Neural cell (in vitro differentiated cells): Measurements from ENCODE around the gene HS6ST2. TPM values are rescaled to one million over a fixed set of nuclear protein-coding genes. Genes with fewer than 3 reads are reported as not detected.

Experiments used
- H2AFZ ChIP-seq: fragments of 200-600, 300-800 bp; sonication (generic), shearing (Covaris generic); 2 replicates; pipeline ENCODE4 v1.6.0; 2014; ENCODE audit warnings: low read depth, mild to moderate bottlenecking, antibody characterized with exemption, low read length, moderate library complexity
- H3F3A ChIP-seq: fragments of 200-600 bp; shearing (Covaris generic); 2 replicates; pipeline ENCODE4 v1.6.1; 2016; ENCODE audit warnings: mild to moderate bottlenecking, moderate library complexity, mixed read lengths, antibody characterized with exemption, low read length; ENCODE audit not compliant: insufficient read depth, poor library complexity, severe bottlenecking
- H3K27ac ChIP-seq: fragments of 200-600, 300-800 bp; sonication (generic), shearing (Covaris generic); 2 replicates; pipeline ENCODE4 v1.5.1; 2014; ENCODE audit warnings: mild to moderate bottlenecking, low read length, moderate library complexity
- H3K27me3 ChIP-seq: fragments of 300-800, 200-600 bp; sonication (generic), shearing (Covaris generic); 2 replicates; pipeline ENCODE4 v1.6.0; 2014; ENCODE audit warnings: mild to moderate bottlenecking, low read depth, low read length, moderate library complexity; ENCODE audit not compliant: insufficient read depth
- H3K36me3 ChIP-seq: fragments of 300-800, 200-600 bp; sonication (generic), shearing (Covaris generic); 2 replicates; pipeline ENCODE4 v1.5.1; 2014; ENCODE audit warnings: mild to moderate bottlenecking, antibody characterized with exemption, low read length, moderate library complexity; ENCODE audit not compliant: insufficient read depth
- H3K4me2 ChIP-seq: fragments of 300-800, 200-600 bp; sonication (generic), shearing (Covaris generic); 2 replicates; pipeline ENCODE4 v1.6.0; 2014; ENCODE audit warnings: mild to moderate bottlenecking, low read length
- H3K4me3 ChIP-seq: fragments of 300-800, 200-600 bp; sonication (generic), shearing (Covaris generic); 2 replicates; pipeline ENCODE4 v1.5.1; 2014; ENCODE audit warnings: mild to moderate bottlenecking, low read length, moderate library complexity
- H3K79me2 ChIP-seq: fragments of 200-600 bp; shearing (Covaris generic); replicated peaks from 2 replicates; pipeline ENCODE4 v1.6.0; 2014; ENCODE audit warnings: mild to moderate bottlenecking, low read length, moderate library complexity; ENCODE audit not compliant: insufficient read depth
- H3K9ac ChIP-seq: fragments of 300-800, 200-600 bp; sonication (generic), shearing (Covaris generic); 2 replicates; pipeline ENCODE4 v1.6.1; 2016; ENCODE audit warnings: mild to moderate bottlenecking, low read length, mixed read lengths
- H3K9me2 ChIP-seq: fragments of 200-600 bp; shearing (Covaris generic); 2 replicates; pipeline ENCODE4 v1.6.1; 2016; ENCODE audit warnings: mild to moderate bottlenecking, low read length, mixed read lengths; ENCODE audit not compliant: insufficient read depth
- H3K9me3 ChIP-seq: fragments of 200-600, 300-800 bp; sonication (generic), shearing (Covaris generic); 2 replicates; pipeline ENCODE4 v1.6.1; 2016; ENCODE audit warnings: mild to moderate bottlenecking, mixed run types, low read length, moderate library complexity, mixed read lengths
- H4K20me1 ChIP-seq: fragments of 200-600 bp; shearing (Covaris generic); 2 replicates; pipeline ENCODE4 v1.6.1; 2016; ENCODE audit warnings: mild to moderate bottlenecking, mixed run types; ENCODE audit not compliant: insufficient read depth
- CTCF ChIP-seq: fragments of 450-650 bp; IDR thresholded peaks from 2 replicates; pipeline ENCODE4 v1.5.1; 2014; ENCODE audit warnings: antibody characterized with exemption, mild to moderate bottlenecking, moderate library complexity; ENCODE audit not compliant: poor library complexity, severe bottlenecking
- EP300 ChIP-seq: fragments of 450-650 bp; conservative IDR thresholded peaks from 2 replicates; pipeline ENCODE4 v1.6.1; 2014; ENCODE audit warnings: antibody characterized with exemption, mild to moderate bottlenecking, moderate library complexity; ENCODE audit not compliant: poor library complexity, severe bottlenecking
- EZH2 ChIP-seq: fragments of 200-600, 300-800 bp; shearing (Covaris generic), sonication (generic); IDR thresholded peaks from 2 replicates; pipeline ENCODE4 v1.6.1; 2014; ENCODE audit warnings: antibody characterized with exemption, low read length, borderline replicate concordance, mild to moderate bottlenecking; ENCODE audit not compliant: insufficient read depth, poor library complexity, severe bottlenecking
- MXI1 ChIP-seq: fragments of 450-650 bp; conservative IDR thresholded peaks from 2 replicates; pipeline ENCODE4 v1.6.1; 2014; ENCODE audit warnings: antibody characterized with exemption, mild to moderate bottlenecking; ENCODE audit not compliant: poor library complexity, severe bottlenecking
- POLR2AphosphoS5 ChIP-seq: IDR thresholded peaks from 2 replicates; pipeline ENCODE4 v1.6.1; 2012
- RAD21 ChIP-seq: fragments of 450-650 bp; conservative IDR thresholded peaks from 2 replicates; pipeline ENCODE4 v1.6.1; 2014; ENCODE audit warnings: antibody characterized with exemption, mild to moderate bottlenecking, moderate library complexity
- SMC3 ChIP-seq: fragments of 450-650 bp; conservative IDR thresholded peaks from 2 replicates; pipeline ENCODE4 v1.6.1; 2014; ENCODE audit warnings: antibody characterized with exemption, mild to moderate bottlenecking, moderate library complexity; ENCODE audit not compliant: poor library complexity
- TAF1 ChIP-seq: IDR thresholded peaks from 2 replicates; pipeline ENCODE4 v1.6.1; 2012; ENCODE audit warnings: low read depth
- polyA plus RNA-seq: library from polyadenylated mRNA; depleted of rRNA; stranded (reverse); fragments of >200 nt; gene quantifications from 2 replicates; pipeline ENCODE4 v1.2.3, GENCODE V29; 2014
- TF ChIP-seq, protein P1 (sequence below): IDR thresholded peaks from 2 replicates; pipeline ENCODE4 v1.6.1; 2012; ENCODE audit warnings: borderline replicate concordance

The HS6ST2 gene
- polyA plus RNA-seq, 1 donor from 2014 or later = 43.0 TPM

DNA sequence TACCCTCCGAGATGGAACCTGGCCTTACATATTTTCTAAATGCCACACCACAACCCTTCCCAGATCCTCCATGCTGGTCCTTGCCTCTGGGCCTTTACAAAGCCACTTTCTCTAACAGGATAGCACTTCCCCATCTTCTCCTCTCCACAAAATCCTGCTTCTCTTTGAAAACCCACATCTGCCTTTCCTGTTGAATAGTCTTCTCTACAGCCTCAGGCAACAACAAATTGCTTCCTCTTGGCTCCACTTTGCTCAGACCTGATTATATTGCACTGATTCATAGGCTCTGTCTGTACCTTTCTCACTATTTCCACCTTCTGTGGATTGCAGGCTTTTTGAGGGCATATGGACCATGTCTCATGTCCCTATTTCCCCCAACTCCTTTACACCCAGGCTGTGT is 265.9 kb downstream of the HS6ST2 start:
- Histone ChIP-seq H3K9ac (no peak overlapping the region), H3K4me2 (no peak overlapping the region), H3K4me3 (no peak overlapping the region), H4K20me1 (no peaks in the 10 kb centered on the region), H2AFZ (no peak overlapping the region), H3F3A (no peaks in the 10 kb centered on the region), H3K9me2 (no peaks in the 10 kb centered on the region), H3K27ac (no peak overlapping the region), H3K9me3 (no peaks in the 10 kb centered on the region), H3K27me3 (no peaks in the 10 kb centered on the region), H3K79me2 (no peaks in the 10 kb centered on the region), H3K36me3 (no peaks in the 10 kb centered on the region)
- TF ChIP-seq SMC3 = no peak
- no peak for TF ChIP-seq MXI1
- TF ChIP-seq EP300 = no peak
- TF ChIP-seq TAF1 = no peak
- no peak for TF ChIP-seq EZH2
- no peak for TF ChIP-seq RAD21
- no peak for TF ChIP-seq CTCF
- no peak for TF ChIP-seq POLR2AphosphoS5
- TF ChIP-seq, protein P1, sequence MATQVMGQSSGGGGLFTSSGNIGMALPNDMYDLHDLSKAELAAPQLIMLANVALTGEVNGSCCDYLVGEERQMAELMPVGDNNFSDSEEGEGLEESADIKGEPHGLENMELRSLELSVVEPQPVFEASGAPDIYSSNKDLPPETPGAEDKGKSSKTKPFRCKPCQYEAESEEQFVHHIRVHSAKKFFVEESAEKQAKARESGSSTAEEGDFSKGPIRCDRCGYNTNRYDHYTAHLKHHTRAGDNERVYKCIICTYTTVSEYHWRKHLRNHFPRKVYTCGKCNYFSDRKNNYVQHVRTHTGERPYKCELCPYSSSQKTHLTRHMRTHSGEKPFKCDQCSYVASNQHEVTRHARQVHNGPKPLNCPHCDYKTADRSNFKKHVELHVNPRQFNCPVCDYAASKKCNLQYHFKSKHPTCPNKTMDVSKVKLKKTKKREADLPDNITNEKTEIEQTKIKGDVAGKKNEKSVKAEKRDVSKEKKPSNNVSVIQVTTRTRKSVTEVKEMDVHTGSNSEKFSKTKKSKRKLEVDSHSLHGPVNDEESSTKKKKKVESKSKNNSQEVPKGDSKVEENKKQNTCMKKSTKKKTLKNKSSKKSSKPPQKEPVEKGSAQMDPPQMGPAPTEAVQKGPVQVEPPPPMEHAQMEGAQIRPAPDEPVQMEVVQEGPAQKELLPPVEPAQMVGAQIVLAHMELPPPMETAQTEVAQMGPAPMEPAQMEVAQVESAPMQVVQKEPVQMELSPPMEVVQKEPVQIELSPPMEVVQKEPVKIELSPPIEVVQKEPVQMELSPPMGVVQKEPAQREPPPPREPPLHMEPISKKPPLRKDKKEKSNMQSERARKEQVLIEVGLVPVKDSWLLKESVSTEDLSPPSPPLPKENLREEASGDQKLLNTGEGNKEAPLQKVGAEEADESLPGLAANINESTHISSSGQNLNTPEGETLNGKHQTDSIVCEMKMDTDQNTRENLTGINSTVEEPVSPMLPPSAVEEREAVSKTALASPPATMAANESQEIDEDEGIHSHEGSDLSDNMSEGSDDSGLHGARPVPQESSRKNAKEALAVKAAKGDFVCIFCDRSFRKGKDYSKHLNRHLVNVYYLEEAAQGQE = no peak

- H3K9me2 ChIP-seq = no peaks in the 10 kb centered on the region
- no peaks in the 10 kb centered on the region for H3K36me3 ChIP-seq
- no peaks in the 10 kb centered on the region for H3K27me3 ChIP-seq
- no peak for TF ChIP-seq CTCF
- TF ChIP-seq SMC3 = no peak
- TF ChIP-seq TAF1 = no peak
- no peak for TF ChIP-seq POLR2AphosphoS5
- no peak for TF ChIP-seq EZH2
- TF ChIP-seq, protein P1 = no peak
- TF ChIP-seq MXI1 = no peak
- TF ChIP-seq RAD21 = no peak
- TF ChIP-seq EP300 = no peak
- no peaks in the 10 kb centered on the region for H3K9me3 ChIP-seq
- H3K79me2 ChIP-seq = no peaks in the 10 kb centered on the region
- H3K27ac ChIP-seq = no peak overlapping the region
- H2AFZ ChIP-seq = no peak overlapping the region
- no peak overlapping the region for H3K4me2 ChIP-seq
- H3K9ac ChIP-seq = no peak overlapping the region
- H3K4me3 ChIP-seq = no peak overlapping the region
- H4K20me1 ChIP-seq = no peaks in the 10 kb centered on the region
- no peaks in the 10 kb centered on the region for H3F3A ChIP-seq
Observed at GRCh38 chrX:132692066-132692465, 266.4 kb downstream of the HS6ST2 start.
